ENCODE measurements around the gene BAHCC1. TPM values are rescaled to one million over a fixed set of nuclear protein-coding genes. Genes with fewer than 3 reads are reported as not detected.

The BAHCC1 gene
- total RNA-seq, 1 experiment from 2014 or later: 33.7 TPM

- Histone ChIP-seq H3K27ac (no peak overlapping the region), H3K4me2 (no peak overlapping the region), H3K36me3 (ENCODE audit: low read depth) (no peaks in the 10 kb centered on the region), H4K20me1 (ENCODE audit: insufficient read depth) (no peaks in the 10 kb centered on the region), H3K4me1 (replicated peaks; ENCODE audit: insufficient read depth) (no peaks in the 10 kb centered on the region), H3K27me3 (ENCODE audit: insufficient read depth, low read depth) (no peaks in the 10 kb centered on the region), H2AFZ (no peak overlapping the region), H3F3A (ENCODE audit: insufficient read depth, low read depth) (no peaks in the 10 kb centered on the region), H3K9me2 (ENCODE audit: insufficient read depth) (no peaks in the 10 kb centered on the region), H3K4me3 (no peak overlapping the region), H3K9me3 (ENCODE audit: insufficient read depth, low read depth) (no peaks in the 10 kb centered on the region), H3K79me2 (ENCODE audit: low read depth) (no peaks in the 10 kb centered on the region)
- BruUV-seq (replicated peaks): no TSS peak
- TF ChIP-seq, protein P1, sequence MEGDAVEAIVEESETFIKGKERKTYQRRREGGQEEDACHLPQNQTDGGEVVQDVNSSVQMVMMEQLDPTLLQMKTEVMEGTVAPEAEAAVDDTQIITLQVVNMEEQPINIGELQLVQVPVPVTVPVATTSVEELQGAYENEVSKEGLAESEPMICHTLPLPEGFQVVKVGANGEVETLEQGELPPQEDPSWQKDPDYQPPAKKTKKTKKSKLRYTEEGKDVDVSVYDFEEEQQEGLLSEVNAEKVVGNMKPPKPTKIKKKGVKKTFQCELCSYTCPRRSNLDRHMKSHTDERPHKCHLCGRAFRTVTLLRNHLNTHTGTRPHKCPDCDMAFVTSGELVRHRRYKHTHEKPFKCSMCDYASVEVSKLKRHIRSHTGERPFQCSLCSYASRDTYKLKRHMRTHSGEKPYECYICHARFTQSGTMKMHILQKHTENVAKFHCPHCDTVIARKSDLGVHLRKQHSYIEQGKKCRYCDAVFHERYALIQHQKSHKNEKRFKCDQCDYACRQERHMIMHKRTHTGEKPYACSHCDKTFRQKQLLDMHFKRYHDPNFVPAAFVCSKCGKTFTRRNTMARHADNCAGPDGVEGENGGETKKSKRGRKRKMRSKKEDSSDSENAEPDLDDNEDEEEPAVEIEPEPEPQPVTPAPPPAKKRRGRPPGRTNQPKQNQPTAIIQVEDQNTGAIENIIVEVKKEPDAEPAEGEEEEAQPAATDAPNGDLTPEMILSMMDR (conservative IDR thresholded peaks at IDR 0.05): no peak
- no peak for TF ChIP-seq EZH2 (IDR thresholded peaks at IDR 0.05; ENCODE audit: low read depth)
- intact Hi-C loops (cut with micrococcal nuclease; ENCODE audit: unreplicated experiment): no loop called here
- POLR2A ChIA-PET (ENCODE audit: unreplicated experiment): interaction anchor here (0.6 to 1.1 kb wide), 2 partner anchors 17 to 26 kb away, joined by 3 to 22 read pairs; no protein-coding TSS in a partner anchor
- no peak for DNase-seq
- CTCF ChIA-PET: interaction anchor here (0.6 to 1.0 kb wide), 2 partner anchors 44 to 139 kb away, joined by 3 to 8 read pairs; no protein-coding TSS in a partner anchor
Observed at GRCh38 chr17:81492202-81492601, 96.9 kb downstream of the BAHCC1 start.

DNA sequence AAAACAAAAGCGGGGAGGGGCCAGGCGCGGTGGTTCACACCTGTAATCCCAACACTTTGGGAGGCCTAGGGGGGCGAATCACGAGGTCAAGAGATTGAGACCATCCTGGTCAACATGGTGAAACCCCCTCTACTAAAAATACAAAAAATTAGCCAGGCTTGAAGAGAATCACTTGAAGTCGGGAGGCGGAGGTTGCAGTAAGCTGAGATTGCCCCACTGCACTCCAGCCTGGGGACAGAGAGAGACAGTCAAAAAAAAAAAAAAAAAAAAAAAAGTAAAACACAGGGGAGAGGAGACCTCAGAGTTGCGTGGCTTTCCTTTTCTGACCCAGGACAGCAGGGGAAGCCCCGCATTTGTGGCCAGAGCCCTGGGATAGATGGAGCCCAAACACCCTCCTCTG, 97.4 kb downstream of the BAHCC1 start:
- TF ChIP-seq, protein P1 (conservative IDR thresholded peaks at IDR 0.05): no peak
- no peak for TF ChIP-seq EZH2 (IDR thresholded peaks at IDR 0.05; ENCODE audit: low read depth)
- H3F3A ChIP-seq (ENCODE audit: insufficient read depth, low read depth): no peaks in the 10 kb centered on the region
- DNase-seq: no peak
- H3K9me3 ChIP-seq (ENCODE audit: insufficient read depth, low read depth): no peaks in the 10 kb centered on the region
- H3K4me1 ChIP-seq (replicated peaks; ENCODE audit: insufficient read depth): no peaks in the 10 kb centered on the region
- CTCF ChIA-PET: interaction anchor here (1.0 kb wide), 1 partner anchor 140 kb away, joined by 3 read pairs; no protein-coding TSS in a partner anchor
- H3K27ac ChIP-seq: no peak overlapping the region
- H3K4me3 ChIP-seq: no peak overlapping the region
- H3K36me3 ChIP-seq (ENCODE audit: low read depth): no peaks in the 10 kb centered on the region
- no peak overlapping the region for H2AFZ ChIP-seq
- intact Hi-C loops (cut with micrococcal nuclease; ENCODE audit: unreplicated experiment): no loop called here
- no peaks in the 10 kb centered on the region for H4K20me1 ChIP-seq (ENCODE audit: insufficient read depth)
- no peaks in the 10 kb centered on the region for H3K79me2 ChIP-seq (ENCODE audit: low read depth)
- POLR2A ChIA-PET (ENCODE audit: unreplicated experiment): interaction anchor here (1.1 kb wide), 1 partner anchor 17 kb away, joined by 22 read pairs; no protein-coding TSS in a partner anchor
- no peak overlapping the region for H3K4me2 ChIP-seq
- no TSS peak for BruUV-seq (replicated peaks)
- H3K9me2 ChIP-seq (ENCODE audit: insufficient read depth): no peaks in the 10 kb centered on the region
- no peaks in the 10 kb centered on the region for H3K27me3 ChIP-seq (ENCODE audit: insufficient read depth, low read depth)

DNA sequence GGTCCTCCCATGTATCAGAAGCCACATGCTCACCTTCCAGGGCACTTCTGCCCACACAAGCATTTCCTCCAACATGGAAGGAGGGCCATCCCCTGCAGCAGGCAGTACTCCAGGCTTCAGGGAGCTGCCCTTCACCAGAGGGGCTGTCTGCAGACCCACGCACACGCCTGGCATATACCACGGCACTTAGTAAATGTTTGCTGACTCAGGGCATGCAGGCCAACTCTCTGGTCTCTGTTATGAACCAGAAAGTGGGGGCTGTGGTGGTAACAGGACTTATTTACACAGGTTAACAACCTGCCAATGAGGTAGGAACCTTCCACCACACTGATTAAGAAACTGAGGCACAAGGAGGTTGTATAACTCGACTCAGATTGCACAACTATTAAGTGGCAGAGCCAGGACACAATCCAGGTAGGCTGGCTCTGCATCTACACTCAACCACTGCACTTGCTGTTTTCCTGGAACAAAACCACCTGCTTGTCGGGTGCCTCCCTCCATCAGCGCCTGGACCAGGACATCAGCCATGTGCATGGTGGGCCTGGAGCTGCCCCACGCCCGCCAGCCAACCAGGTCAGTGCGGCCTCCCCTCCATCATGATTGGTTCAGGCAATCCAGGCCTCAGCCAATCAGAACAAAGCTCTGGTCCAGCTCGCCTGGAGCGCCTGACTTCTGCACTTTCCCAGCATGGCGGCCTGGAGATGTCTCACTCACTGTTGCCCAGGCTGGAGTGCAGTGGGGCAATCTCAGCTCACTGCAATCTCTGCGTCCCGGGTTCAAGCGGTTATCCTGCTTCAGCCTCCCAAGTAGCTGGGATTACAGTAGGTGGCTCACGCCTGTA, 98.2 kb downstream of the BAHCC1 start:
- no peaks in the 10 kb centered on the region for H3K9me3 ChIP-seq (ENCODE audit: insufficient read depth, low read depth)
- ChIA-PET POLR2A (ENCODE audit: unreplicated experiment) (no interaction called here), CTCF (interaction anchor here (0.5 kb wide), 1 partner anchor 75 kb away, joined by 4 read pairs; no protein-coding TSS in a partner anchor)
- intact Hi-C loops (cut with micrococcal nuclease; ENCODE audit: unreplicated experiment): no loop called here
- no peaks in the 10 kb centered on the region for H3K4me1 ChIP-seq (replicated peaks; ENCODE audit: insufficient read depth)
- H3K4me2 ChIP-seq: no peak overlapping the region
- H3K36me3 ChIP-seq (ENCODE audit: low read depth): no peaks in the 10 kb centered on the region
- H4K20me1 ChIP-seq (ENCODE audit: insufficient read depth): no peaks in the 10 kb centered on the region
- H3K4me3 ChIP-seq: no peak overlapping the region
- no peaks in the 10 kb centered on the region for H3F3A ChIP-seq (ENCODE audit: insufficient read depth, low read depth)
- H3K27me3 ChIP-seq (ENCODE audit: insufficient read depth, low read depth): no peaks in the 10 kb centered on the region
- no peaks in the 10 kb centered on the region for H3K9me2 ChIP-seq (ENCODE audit: insufficient read depth)
- TF ChIP-seq, protein P1 (conservative IDR thresholded peaks at IDR 0.05): no peak
- TF ChIP-seq EZH2 (IDR thresholded peaks at IDR 0.05; ENCODE audit: low read depth): no peak
- no peak for DNase-seq
- H2AFZ ChIP-seq: no peak overlapping the region
- no peaks in the 10 kb centered on the region for H3K79me2 ChIP-seq (ENCODE audit: low read depth)
- BruUV-seq (replicated peaks): no TSS peak
- H3K27ac ChIP-seq: no peak overlapping the region
